Stimulated activated CD4-positive, alpha-beta T cell treated with anti-CD3 and anti-CD28 coated beads, Interleukin-15, amount 100 ng/mL, for 1 hour (primary cell): Measurements from ENCODE around the gene E4F1.
"Not testable (repeated sequence)": the region's sequence is repeated elsewhere in the genome, so short reads cannot be mapped to it uniquely, and the experiment has no call there.

ENCODE experiments used
- DNase-seq, 2 donors: peaks; one replicate each; pipeline ENCODE4 v3.0.0-alpha.2; 2020; ENCODE audit warnings: low read depth in 1 of 2, low spot score in 1 of 2

Gene E4F1

DNA sequence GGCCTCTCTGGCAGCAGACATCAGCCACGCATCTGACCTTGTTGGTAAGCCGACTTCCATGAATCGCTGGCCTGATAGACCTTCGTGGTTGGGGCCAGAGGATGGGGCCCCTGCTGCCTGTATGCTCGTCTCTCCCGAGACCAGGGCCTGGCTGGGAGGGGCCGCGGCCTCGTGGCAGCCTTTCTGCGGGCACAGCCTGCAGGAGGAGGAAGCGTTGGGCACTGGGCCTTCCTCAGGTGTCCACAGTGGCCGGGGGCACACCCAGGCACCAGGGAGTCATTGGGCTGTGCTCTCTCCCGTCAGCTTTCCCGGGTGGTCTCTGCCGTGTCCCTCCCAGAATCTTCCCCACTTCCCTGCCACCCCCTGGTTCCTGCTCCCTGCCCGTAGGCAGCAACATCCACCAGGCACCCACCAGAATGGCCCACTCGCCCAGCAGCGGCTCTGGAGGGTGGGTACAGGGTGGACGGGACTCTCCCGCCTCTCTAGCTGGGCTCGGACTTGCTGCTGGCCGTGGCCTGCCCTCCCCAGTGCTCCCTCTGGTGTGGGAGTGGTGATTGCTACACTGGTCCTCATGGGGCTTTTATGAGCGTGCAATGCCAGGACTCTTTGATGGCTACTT, 6.3 kb downstream of the E4F1 start:
- no peak for DNase-seq

GRCh38 chr16:2230376-2230775, 7.0 kb downstream of the E4F1 start:
- DNase-seq = no peak

- no peak for DNase-seq
These were observed 7.9 kb downstream of the E4F1 start for GRCh38 chr16:2231016-2231931.

DNA sequence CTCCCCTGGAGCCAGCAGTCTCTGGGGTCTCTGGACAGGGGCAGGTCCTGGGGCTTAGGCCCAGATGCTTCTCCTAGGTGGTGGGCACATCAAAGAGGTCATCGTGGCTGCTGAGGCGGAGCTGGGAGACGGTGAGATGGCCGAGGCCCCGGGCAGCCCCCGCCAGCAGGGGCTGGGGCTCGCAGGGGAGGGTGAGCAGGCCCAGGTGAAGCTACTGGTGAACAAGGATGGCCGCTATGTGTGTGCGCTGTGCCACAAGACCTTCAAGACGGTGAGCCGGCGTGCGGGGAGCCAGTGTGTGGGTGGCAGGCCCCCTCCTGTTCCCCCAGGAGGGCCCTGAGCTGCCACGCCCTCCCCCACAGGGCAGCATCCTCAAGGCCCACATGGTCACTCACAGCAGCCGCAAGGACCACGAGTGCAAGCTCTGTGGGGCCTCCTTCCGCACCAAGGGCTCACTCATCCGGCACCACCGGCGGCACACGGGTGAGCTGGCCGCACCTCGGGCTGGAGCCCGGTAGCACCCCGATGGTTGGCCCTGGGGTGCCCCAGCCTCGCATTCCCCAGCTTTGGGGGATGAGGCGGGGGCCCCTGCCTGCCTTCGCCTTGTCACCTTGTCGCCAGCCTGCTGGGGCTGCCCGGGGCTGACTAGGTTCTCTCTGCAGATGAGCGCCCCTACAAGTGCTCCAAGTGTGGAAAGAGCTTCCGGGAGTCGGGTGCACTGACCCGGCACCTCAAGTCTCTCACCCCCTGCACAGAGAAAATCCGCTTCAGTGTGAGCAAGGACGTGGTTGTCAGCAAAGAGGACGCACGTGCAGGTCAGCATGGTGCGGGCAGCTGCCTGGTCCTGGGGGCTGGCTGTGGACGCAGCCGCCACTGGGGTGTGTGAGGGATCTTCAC, 9.0 kb downstream of the E4F1 start:
- DNase-seq = no peak

- DNase-seq = no peak
These were observed 9.8 kb downstream of the E4F1 start for GRCh38 chr16:2233046-2233775.

DNA sequence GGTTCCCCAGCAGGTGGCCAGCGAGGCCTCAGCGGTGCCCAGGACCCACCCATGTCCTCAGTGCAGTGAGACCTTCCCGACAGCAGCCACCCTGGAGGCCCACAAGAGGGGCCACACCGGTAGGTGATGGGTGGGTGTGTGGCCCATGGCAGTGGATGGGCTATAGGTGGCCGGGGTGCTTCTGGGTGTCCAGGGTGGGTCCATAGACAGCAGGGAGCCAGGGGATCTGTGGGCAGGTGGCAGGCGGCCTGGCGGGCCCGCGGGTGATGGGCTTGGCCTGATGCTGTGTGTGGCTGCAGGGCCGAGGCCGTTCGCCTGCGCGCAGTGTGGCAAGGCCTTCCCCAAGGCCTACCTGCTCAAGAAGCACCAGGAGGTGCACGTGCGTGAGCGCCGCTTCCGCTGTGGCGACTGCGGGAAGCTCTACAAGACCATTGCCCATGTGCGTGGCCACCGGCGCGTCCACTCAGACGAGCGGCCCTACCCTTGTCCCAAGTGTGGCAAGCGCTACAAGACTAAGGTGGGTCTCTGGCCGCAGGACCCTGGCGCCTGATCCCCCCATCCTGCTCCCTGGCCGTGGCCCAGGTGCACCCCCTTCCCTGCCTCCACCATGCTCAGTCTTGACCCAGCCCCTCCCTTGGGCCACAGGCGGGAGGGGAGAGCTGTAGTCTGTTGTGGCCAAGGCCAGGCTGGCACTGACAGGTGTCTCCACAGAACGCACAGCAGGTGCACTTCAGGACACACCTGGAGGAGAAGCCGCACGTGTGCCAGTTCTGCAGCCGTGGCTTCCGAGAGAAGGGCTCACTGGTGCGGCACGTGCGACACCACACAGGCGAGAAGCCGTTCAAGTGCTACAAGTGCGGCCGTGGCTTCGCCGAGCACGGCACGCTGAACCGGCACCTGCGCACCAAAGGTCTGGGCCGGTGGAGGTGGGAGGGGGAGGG, 10.8 kb downstream of the E4F1 start:
- DNase-seq = no peak

DNA sequence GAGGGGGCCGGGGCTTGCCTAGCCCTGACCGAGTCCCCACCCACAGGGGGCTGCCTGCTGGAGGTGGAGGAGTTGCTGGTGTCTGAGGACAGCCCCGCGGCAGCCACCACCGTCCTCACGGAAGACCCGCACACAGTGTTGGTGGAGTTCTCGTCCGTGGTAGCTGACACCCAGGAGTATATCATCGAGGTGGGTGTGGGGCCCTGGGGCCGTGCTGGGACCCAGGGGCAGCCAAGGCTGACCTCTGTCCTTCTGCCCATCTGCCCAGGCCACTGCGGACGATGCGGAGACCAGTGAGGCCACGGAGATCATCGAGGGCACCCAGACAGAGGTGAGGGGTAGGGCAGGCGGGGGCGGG, 11.4 kb downstream of the E4F1 start:
- DNase-seq = no peak

GRCh38 chr16:2235234-2235651, 11.9 kb downstream of the E4F1 start:
- DNase-seq = no peak

- no peak for DNase-seq
These were observed 12.4 kb downstream of the E4F1 start for GRCh38 chr16:2235695-2236336.

GRCh38 chr16:2236337-2237101, 13.1 kb downstream of the E4F1 start, which contains the start of gene DNASE1L2:
Gene DNASE1L2 (plus strand): TSS chr16:2236444. CDS start chr16:2236817, 373 bp downstream.
- DNase-seq = no peak

GRCh38 chr16:2237102-2237482, 13.7 kb downstream of the E4F1 start:
- no peak for DNase-seq

DNA sequence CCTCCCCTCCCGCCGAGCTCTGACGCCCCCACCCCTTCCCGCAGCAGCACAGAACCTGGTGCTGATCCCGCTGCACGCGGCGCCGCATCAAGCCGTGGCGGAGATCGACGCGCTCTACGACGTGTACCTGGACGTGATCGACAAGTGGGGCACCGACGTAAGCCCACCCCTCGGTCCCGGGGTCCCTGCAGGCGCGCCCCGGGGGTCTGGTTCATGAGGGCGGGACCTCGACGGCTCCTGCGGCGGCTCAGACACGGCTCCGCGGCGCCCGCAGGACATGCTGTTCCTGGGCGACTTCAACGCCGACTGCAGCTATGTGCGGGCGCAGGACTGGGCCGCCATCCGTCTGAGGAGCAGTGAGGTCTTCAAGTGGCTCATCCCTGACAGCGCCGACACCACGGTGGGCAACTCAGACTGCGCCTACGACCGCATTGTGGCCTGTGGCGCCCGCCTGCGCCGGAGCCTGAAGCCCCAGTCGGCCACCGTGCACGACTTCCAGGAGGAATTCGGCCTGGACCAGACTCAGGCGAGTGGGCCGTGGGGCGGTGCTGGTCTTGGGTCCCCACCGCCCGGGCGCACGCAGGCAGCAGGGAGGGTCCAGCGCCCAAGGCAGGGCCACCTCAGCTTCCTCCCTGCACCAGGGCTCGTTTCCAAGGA, 14.2 kb downstream of the E4F1 start:
- no peak for DNase-seq

DNA sequence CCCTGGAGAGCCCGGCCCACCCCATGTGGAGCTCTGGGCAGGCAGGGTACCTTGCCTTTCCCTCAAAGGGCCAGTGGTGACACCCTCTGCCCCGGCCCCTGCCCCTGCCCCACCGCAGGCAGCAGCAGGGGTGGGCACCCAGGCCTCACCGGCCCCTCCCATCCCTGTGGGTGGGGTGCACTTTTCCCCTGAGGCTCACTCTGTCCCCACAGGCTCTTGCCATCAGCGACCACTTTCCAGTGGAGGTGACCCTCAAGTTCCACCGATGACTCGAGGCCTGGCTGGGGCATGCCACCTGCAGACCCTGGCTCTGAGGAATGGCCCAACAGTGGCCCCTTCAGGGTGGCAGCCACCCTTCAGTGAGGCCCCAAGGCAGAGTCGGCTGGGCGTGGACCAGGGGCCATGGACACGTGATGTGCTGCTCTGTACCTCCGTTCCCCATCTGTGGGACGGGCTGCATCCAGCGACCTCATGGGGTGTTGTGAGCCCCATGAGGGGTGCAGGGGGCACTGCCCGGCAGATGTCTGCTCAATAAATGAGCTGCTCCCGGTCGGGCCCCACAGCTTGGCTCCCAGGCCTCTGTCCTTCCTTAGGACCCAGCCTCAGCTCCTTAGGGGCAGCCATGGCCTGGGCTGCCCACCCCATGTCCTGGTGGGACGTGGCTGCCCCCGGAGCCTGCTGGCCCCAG, 14.9 kb downstream of the E4F1 start:
- no peak for DNase-seq

- no peak for DNase-seq
These were observed 15.7 kb downstream of the E4F1 start for GRCh38 chr16:2238838-2239675.

DNA sequence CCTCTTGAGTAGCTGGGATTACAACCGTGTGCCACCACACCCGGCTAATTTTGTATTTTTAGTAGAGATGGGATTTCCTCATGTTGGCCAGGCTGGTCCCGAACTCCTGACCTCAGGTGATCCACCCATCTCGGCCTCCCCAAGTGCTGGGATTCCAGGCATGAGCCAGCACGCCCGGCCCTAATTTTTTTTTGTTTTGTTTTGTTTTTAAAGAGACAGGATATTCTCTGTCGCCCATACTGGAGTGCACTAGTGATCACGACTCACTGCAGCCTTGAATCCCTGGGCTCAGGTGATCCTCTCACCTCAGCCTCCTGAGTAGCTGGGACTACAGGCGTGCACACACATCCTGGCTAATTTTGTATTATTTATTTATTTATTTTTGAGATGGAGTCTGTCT, 16.9 kb downstream of the E4F1 start:
- not testable (repeated sequence) for DNase-seq

GRCh38 chr16:2242598-2242997, 19.2 kb downstream of the E4F1 start:
- no peak for DNase-seq
